HuH-7 (cell line): Measurements from ENCODE around the gene NSD2.
A peak's percentile ranks its signal among the peaks of the same experiment; 100 is the strongest.
"Not testable (repeated sequence)": the region's sequence is repeated elsewhere in the genome, so short reads cannot be mapped to it uniquely, and the experiment has no call there.

Source experiments
- DNase-seq: peaks from one replicate; pipeline ENCODE4 v3.0.0; 2011; ENCODE audit warnings: low spot score

The NSD2 gene

GRCh38 chr4:1870578-1871443 is at the start of gene NSD2:
NSD2 (plus strand) TSS chr4:1871393; CDS start chr4:1900655, 29,262 bp downstream.
- DNase-seq, result peak; percentile 95

GRCh38 chr4:1821679-1822567 is 49.3 kb upstream of the NSD2 start:
- no peak for DNase-seq

GRCh38 chr4:1822568-1823544 is 48.3 kb upstream of the NSD2 start:
- no peak for DNase-seq

GRCh38 chr4:1823545-1823932 is 47.7 kb upstream of the NSD2 start:
- no peak for DNase-seq

GRCh38 chr4:1824746-1825145 is 46.4 kb upstream of the NSD2 start:
- DNase-seq, result no peak

- DNase-seq, result no peak
These were observed 45.9 kb upstream of the NSD2 start for GRCh38 chr4:1825326-1825725.

- DNase-seq, result no peak
These were observed 44.5 kb upstream of the NSD2 start for GRCh38 chr4:1826531-1827350.

- no peak for DNase-seq
These were observed 41.0 kb upstream of the NSD2 start for GRCh38 chr4:1830234-1830633.

- DNase-seq, result no peak
These were observed 40.5 kb upstream of the NSD2 start for GRCh38 chr4:1830642-1831228.

GRCh38 chr4:1831331-1831730 is 39.9 kb upstream of the NSD2 start:
- no peak for DNase-seq

- DNase-seq, result no peak
These were observed 38.5 kb upstream of the NSD2 start for GRCh38 chr4:1832690-1833089.

GRCh38 chr4:1833307-1834046 is 37.7 kb upstream of the NSD2 start:
- no peak for DNase-seq

- no peak for DNase-seq
These were observed 37.0 kb upstream of the NSD2 start for GRCh38 chr4:1834047-1834775.

GRCh38 chr4:1835836-1836235 is 35.4 kb upstream of the NSD2 start:
- DNase-seq, result not testable (repeated sequence)

GRCh38 chr4:1836650-1837049 is 34.5 kb upstream of the NSD2 start:
- no peak for DNase-seq

GRCh38 chr4:1837069-1837468 is 34.1 kb upstream of the NSD2 start:
- no peak for DNase-seq

- DNase-seq, result no peak
These were observed 31.9 kb upstream of the NSD2 start for GRCh38 chr4:1839282-1839681.

- DNase-seq, result no peak
These were observed 29.8 kb upstream of the NSD2 start for GRCh38 chr4:1841201-1841886.

GRCh38 chr4:1841887-1842210 is 29.3 kb upstream of the NSD2 start:
- DNase-seq, result no peak
